Measurements from ENCODE around the gene GLCCI1. TPM values are rescaled to one million over a fixed set of nuclear protein-coding genes. Genes with fewer than 3 reads are reported as not detected.
"Not testable (repeated sequence)": the region's sequence is repeated elsewhere in the genome, so short reads cannot be mapped to it uniquely, and the experiment has no call there.

Gene GLCCI1
- polyA plus RNA-seq, 1 donor from 2014 or later: 37.2 TPM

- no peaks in the 10 kb centered on the region for H3K36me3 ChIP-seq (ENCODE audit: insufficient read depth, low read length)
- H3K27ac ChIP-seq (ENCODE audit: low read length): no peak overlapping the region
- H3F3A ChIP-seq (ENCODE audit: insufficient read depth, low read length, poor library complexity, severe bottlenecking): no peaks in the 10 kb centered on the region
- H3K9ac ChIP-seq (ENCODE audit: low read length): no peak overlapping the region
- no peak overlapping the region for H2AFZ ChIP-seq (ENCODE audit: low read depth, low read length)
- H4K20me1 ChIP-seq (ENCODE audit: insufficient read depth): no peaks in the 10 kb centered on the region
- H3K9me3 ChIP-seq (ENCODE audit: low read length): no peaks in the 10 kb centered on the region
- no peak overlapping the region for H3K4me3 ChIP-seq (ENCODE audit: low read length)
- no peak overlapping the region for H3K4me2 ChIP-seq (ENCODE audit: low read length)
- TF ChIP-seq EP300 (conservative IDR thresholded peaks at IDR 0.05; ENCODE audit: poor library complexity, severe bottlenecking) (no peak), TAF1 (IDR thresholded peaks at IDR 0.05; ENCODE audit: low read depth) (no peak), EZH2 (IDR thresholded peaks at IDR 0.05; ENCODE audit: borderline replicate concordance, insufficient read depth, low read length, poor library complexity, severe bottlenecking) (no peak)
- H3K27me3 ChIP-seq (ENCODE audit: insufficient read depth, low read depth, low read length): no peaks in the 10 kb centered on the region
- H3K79me2 ChIP-seq (replicated peaks; ENCODE audit: insufficient read depth, low read length): no peaks in the 10 kb centered on the region
- no peaks in the 10 kb centered on the region for H3K9me2 ChIP-seq (ENCODE audit: insufficient read depth, low read length)
These were observed 125.9 kb downstream of the GLCCI1 start for GRCh38 chr7:8094164-8095140.

DNA sequence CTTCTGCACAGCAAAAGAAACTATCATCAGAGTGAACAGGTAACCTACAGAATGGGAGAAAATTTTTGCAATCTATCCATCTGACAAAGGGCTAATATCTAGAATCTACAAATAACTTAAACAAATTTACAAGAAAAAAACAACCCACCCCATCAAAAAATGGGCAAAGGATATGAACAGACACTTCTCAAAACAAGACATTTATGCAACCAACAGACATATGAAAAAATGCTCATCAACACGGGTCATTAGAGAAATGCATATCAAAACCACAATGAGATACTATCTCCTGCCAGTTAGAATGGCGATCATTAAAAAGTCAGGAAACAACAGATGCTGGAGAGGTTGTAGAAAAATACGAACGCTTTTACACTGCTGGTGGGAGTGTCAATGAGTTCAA is 132.7 kb downstream of the GLCCI1 start:
- H3K4me3 ChIP-seq (ENCODE audit: low read length); H3K9ac ChIP-seq (ENCODE audit: low read length); H3K9me3 ChIP-seq (ENCODE audit: low read length); H2AFZ ChIP-seq (ENCODE audit: low read depth, low read length); H3K27me3 ChIP-seq (ENCODE audit: insufficient read depth, low read depth, low read length); H3K4me2 ChIP-seq (ENCODE audit: low read length); H3K79me2 ChIP-seq (replicated peaks; ENCODE audit: insufficient read depth, low read length); H4K20me1 ChIP-seq (ENCODE audit: insufficient read depth); H3K36me3 ChIP-seq (ENCODE audit: insufficient read depth, low read length); H3F3A ChIP-seq (ENCODE audit: insufficient read depth, low read length, poor library complexity, severe bottlenecking); H3K9me2 ChIP-seq (ENCODE audit: insufficient read depth, low read length); H3K27ac ChIP-seq (ENCODE audit: low read length): not testable (repeated sequence)

DNA sequence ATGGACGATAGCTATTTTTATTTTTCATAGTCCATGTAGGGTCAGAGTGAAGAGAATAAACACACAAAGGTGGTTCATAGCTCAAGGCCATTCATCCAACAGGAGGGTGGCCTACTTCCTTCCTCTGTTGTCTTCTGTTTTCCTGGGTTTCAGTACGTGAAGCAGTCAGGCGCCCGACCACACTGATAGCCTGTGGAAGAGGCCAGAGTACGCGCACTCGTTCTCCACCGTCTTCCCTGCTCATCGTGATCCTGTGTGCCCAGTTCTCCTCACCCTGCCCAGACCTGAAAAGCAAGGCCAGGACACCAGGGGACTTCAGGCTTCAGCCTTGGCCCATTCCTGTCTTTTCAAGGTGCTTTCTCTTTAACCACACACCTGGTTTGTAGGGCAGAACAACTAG is 134.7 kb downstream of the GLCCI1 start:
- Histone ChIP-seq H3K4me3 (ENCODE audit: low read length) (no peak overlapping the region), H3K79me2 (replicated peaks; ENCODE audit: insufficient read depth, low read length) (no peaks in the 10 kb centered on the region), H3F3A (ENCODE audit: insufficient read depth, low read length, poor library complexity, severe bottlenecking) (no peaks in the 10 kb centered on the region), H3K4me2 (ENCODE audit: low read length) (no peak overlapping the region), H3K9ac (ENCODE audit: low read length) (no peak overlapping the region), H3K9me2 (ENCODE audit: insufficient read depth, low read length) (no peaks in the 10 kb centered on the region), H3K9me3 (ENCODE audit: low read length) (no peaks in the 10 kb centered on the region), H2AFZ (ENCODE audit: low read depth, low read length) (no peak overlapping the region), H4K20me1 (ENCODE audit: insufficient read depth) (no peaks in the 10 kb centered on the region), H3K27ac (ENCODE audit: low read length) (no peak overlapping the region), H3K27me3 (ENCODE audit: insufficient read depth, low read depth, low read length) (no peaks in the 10 kb centered on the region), H3K36me3 (ENCODE audit: insufficient read depth, low read length) (no peaks in the 10 kb centered on the region)
- TF ChIP-seq EZH2 (IDR thresholded peaks at IDR 0.05; ENCODE audit: borderline replicate concordance, insufficient read depth, low read length, poor library complexity, severe bottlenecking): no peak

GRCh38 chr7:8105449-8106095 is 137.0 kb downstream of the GLCCI1 start:
- Histone ChIP-seq H4K20me1 (ENCODE audit: insufficient read depth) (no peaks in the 10 kb centered on the region), H3K79me2 (replicated peaks; ENCODE audit: insufficient read depth, low read length) (no peaks in the 10 kb centered on the region), H3K9me2 (ENCODE audit: insufficient read depth, low read length) (no peaks in the 10 kb centered on the region), H3F3A (ENCODE audit: insufficient read depth, low read length, poor library complexity, severe bottlenecking) (no peaks in the 10 kb centered on the region), H3K4me3 (ENCODE audit: low read length) (no peak overlapping the region), H3K27ac (ENCODE audit: low read length) (no peak overlapping the region), H2AFZ (ENCODE audit: low read depth, low read length) (no peak overlapping the region), H3K9ac (ENCODE audit: low read length) (no peak overlapping the region), H3K27me3 (ENCODE audit: insufficient read depth, low read depth, low read length) (no peaks in the 10 kb centered on the region), H3K9me3 (ENCODE audit: low read length) (no peaks in the 10 kb centered on the region), H3K36me3 (ENCODE audit: insufficient read depth, low read length) (no peaks in the 10 kb centered on the region), H3K4me2 (ENCODE audit: low read length) (no peak overlapping the region)
- TF ChIP-seq EZH2 (IDR thresholded peaks at IDR 0.05; ENCODE audit: borderline replicate concordance, insufficient read depth, low read length, poor library complexity, severe bottlenecking): no peak
- no peak for TF ChIP-seq MXI1 (conservative IDR thresholded peaks at IDR 0.05; ENCODE audit: poor library complexity, severe bottlenecking)
- TF ChIP-seq EP300 (conservative IDR thresholded peaks at IDR 0.05; ENCODE audit: poor library complexity, severe bottlenecking): no peak
- TF ChIP-seq RAD21 (conservative IDR thresholded peaks at IDR 0.05): no peak
- TF ChIP-seq POLR2AphosphoS5 (IDR thresholded peaks at IDR 0.05): no peak
- TF ChIP-seq REST (IDR thresholded peaks at IDR 0.05; ENCODE audit: borderline replicate concordance): no peak
- no peak for TF ChIP-seq SMC3 (conservative IDR thresholded peaks at IDR 0.05; ENCODE audit: poor library complexity)
- TF ChIP-seq, protein P1, sequence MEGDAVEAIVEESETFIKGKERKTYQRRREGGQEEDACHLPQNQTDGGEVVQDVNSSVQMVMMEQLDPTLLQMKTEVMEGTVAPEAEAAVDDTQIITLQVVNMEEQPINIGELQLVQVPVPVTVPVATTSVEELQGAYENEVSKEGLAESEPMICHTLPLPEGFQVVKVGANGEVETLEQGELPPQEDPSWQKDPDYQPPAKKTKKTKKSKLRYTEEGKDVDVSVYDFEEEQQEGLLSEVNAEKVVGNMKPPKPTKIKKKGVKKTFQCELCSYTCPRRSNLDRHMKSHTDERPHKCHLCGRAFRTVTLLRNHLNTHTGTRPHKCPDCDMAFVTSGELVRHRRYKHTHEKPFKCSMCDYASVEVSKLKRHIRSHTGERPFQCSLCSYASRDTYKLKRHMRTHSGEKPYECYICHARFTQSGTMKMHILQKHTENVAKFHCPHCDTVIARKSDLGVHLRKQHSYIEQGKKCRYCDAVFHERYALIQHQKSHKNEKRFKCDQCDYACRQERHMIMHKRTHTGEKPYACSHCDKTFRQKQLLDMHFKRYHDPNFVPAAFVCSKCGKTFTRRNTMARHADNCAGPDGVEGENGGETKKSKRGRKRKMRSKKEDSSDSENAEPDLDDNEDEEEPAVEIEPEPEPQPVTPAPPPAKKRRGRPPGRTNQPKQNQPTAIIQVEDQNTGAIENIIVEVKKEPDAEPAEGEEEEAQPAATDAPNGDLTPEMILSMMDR (IDR thresholded peaks at IDR 0.05; ENCODE audit: poor library complexity, severe bottlenecking): no peak
- TF ChIP-seq TAF1 (IDR thresholded peaks at IDR 0.05; ENCODE audit: low read depth): no peak
